Right lobe of liver (tissue), 4 donors: ENCODE results near the gene FLT3.

ENCODE experiments used
- CTCF ChIP-seq, 4 donors: fragments of 200-600 bp in 3 of 4; fragments of 450-650 bp in 1 of 4; IDR thresholded peaks; one replicate each; pipeline versions ENCODE4 v1.5.1 to v1.8.0; 2016 to 2022; ENCODE audit warnings: antibody characterized with exemption in 4 of 4, mild to moderate bottlenecking in 2 of 4
- POLR2A ChIP-seq: fragments of 450-650 bp; IDR thresholded peaks from one replicate; pipeline ENCODE4 v1.6.1; 2017; ENCODE audit warnings: antibody characterized with exemption, mild to moderate bottlenecking
- donor health status: DM: no; HTN: no; CAD: no.
- donor health status: DM: no; HTN: no; CAD: no.
- donor health status: DM: no; HTN: yes; CAD: no.

GRCh38 chr13:28010046-28010445, 90.3 kb downstream of the FLT3 start:
- TF ChIP-seq POLR2A (no peak), CTCF (IDR thresholded peaks at IDR 0.05) (no peak)
